HG03442 (cell line): ENCODE data around the gene RGS10.

Source experiments
- ATAC-seq: cut with Tn5 transposase; IDR thresholded peaks from one replicate; pipeline ENCODE4 v1.9.1; 2021; ENCODE audit warnings: mild to moderate bottlenecking, moderate library complexity; ENCODE audit not compliant: unreplicated experiment

RGS10 gene

DNA sequence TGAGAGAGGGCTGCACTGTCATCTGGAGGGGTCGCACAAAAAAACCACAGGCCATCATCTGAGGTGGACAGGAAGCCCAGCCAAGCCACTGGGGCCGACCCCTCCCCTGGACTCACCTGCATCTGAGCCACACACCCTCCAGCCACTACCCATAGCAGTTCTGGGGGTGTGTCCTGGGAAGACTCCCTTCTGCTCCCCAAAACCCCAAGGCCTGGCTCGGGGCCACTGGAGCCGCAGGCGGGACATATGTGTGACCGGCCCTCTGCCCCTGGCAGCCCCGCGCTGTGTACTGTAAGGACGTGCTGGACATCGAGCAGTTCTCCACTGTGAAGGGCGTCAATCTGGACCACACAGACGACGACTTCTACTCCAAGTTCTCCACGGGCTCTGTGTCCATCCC is 90.1 kb downstream of the RGS10 start:
- ATAC-seq = no peak

DNA sequence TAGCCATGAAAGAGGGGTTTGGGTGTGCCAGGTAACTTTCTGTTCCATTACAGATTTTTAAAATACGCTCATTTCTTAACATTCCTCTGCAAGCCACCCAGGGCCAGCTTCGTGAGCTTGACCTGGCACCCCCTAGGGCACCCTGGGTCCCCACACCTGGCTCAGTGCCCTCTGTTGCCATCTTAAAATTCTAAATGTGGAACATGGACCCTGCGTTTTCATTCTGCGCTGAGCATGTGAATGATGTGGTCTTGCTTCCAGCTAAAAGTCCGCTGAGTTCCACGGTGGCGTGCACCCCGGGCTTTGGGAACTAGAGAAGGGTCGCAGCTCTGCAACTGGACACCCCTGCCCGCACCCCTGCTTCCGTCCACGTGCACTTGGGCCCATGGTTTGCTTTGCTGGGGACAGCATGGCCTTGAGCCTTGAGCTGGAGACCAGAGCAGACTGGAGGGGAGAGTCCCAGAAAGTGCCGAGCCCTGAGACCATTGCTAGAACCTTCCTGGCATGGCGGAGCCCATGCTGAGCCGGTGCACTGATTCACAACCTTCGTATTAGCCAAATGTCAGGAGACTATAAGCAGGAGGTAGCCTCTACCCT is 91.1 kb downstream of the RGS10 start:
- ATAC-seq = no peak

DNA sequence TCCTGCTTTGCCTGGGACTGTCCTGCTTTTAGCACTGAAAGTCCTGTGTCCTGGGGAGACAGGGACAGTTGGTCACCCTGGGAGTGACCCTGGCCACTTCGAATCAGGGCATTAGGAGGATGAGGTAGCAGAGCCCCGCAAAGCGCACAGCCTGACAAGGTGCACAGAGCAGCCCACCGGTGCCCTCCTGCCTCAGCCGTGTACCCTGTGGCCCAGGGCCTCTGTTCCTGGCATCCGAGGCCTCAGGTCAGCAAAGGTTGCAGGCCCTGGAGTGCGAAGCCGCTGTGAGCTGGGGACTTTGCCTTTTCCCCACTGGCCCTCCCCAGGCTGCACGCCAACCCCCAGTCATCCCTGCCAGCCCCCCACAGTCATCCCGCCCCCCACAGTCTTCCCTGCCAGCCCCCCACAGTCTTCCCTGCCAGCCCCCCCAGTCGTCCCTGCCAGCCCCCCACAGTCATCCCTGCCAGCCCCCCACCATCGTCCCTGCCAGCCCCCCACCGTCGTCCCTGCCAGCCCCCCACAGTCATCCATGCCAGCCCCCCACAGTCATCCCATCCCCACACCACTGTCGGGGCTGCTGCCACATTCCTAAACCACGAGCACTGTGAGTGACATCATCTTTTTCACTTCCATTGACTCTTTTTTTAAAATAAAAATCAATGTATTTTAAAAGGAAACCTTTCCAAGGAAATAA is 91.8 kb downstream of the RGS10 start:
- ATAC-seq = no peak
